ENCODE measurements around the gene WASHC1.
"Not testable (repeated sequence)": the region's sequence is repeated elsewhere in the genome, so short reads cannot be mapped to it uniquely, and the experiment has no call there.

Gene WASHC1

GRCh38 chr9:14129-14809 is 15.0 kb downstream of the WASHC1 start:
- DNase-seq, result peak; percentile 16

- not testable (repeated sequence) for DNase-seq
These were observed 18.1 kb downstream of the WASHC1 start for GRCh38 chr9:11206-11605.

- peak; percentile 35 for DNase-seq
These were observed 18.6 kb downstream of the WASHC1 start for GRCh38 chr9:10653-11053.

- DNase-seq, result peak; percentile 19
These were observed 19.0 kb downstream of the WASHC1 start for GRCh38 chr9:10207-10606.

All from eye (tissue), 1 donor.